Chondrocyte (in vitro differentiated cells): ENCODE measurements around the gene GNAT1. TPM values are rescaled to one million over a fixed set of nuclear protein-coding genes. Genes with fewer than 3 reads are reported as not detected.
A peak's percentile ranks its signal among the peaks of the same experiment; 100 is the strongest.

Experiments
- DNase-seq: peaks from one replicate; pipeline ENCODE4 v3.0.0; 2021; ENCODE audit warnings: mixed read lengths, low spot score
- H3K27ac Mint-ChIP-seq: one replicate; pipeline ENCODE4 v1.8.0; 2021; ENCODE audit warnings: mild to moderate bottlenecking, moderate library complexity, mixed read lengths; ENCODE audit not compliant: unreplicated experiment
- H3K27me3 Mint-ChIP-seq: 2 replicates; pipeline ENCODE4 v1.8.0; 2021; ENCODE audit warnings: low read depth, mixed read lengths
- H3K36me3 Mint-ChIP-seq: 2 replicates; pipeline ENCODE4 v1.8.0; 2021; ENCODE audit warnings: low read depth, mixed read lengths
- H3K4me1 Mint-ChIP-seq: 2 replicates; pipeline ENCODE4 v1.8.0; 2021; ENCODE audit warnings: low read depth, mild to moderate bottlenecking, mixed read lengths
- H3K4me3 Mint-ChIP-seq: one replicate; pipeline ENCODE4 v1.8.0; 2021; ENCODE audit warnings: mild to moderate bottlenecking, moderate library complexity, mixed read lengths; ENCODE audit not compliant: unreplicated experiment
- H3K9me3 Mint-ChIP-seq: 2 replicates; pipeline ENCODE4 v1.8.0; 2021; ENCODE audit warnings: low read depth, mixed read lengths
- CTCF ChIP-seq: fragments of 200-600 bp; sonication (generic); IDR thresholded peaks from 2 replicates; pipeline ENCODE4 v1.5.0; 2021; ENCODE audit warnings: antibody characterized with exemption, mild to moderate bottlenecking, moderate library complexity
- total RNA-seq: library from RNA; stranded (reverse); gene quantifications from 3 replicates; pipeline ENCODE4 v1.2.1, GENCODE V29; 2021

Gene GNAT1
- total RNA-seq, 1 donor from 2014 or later = not detected

DNA sequence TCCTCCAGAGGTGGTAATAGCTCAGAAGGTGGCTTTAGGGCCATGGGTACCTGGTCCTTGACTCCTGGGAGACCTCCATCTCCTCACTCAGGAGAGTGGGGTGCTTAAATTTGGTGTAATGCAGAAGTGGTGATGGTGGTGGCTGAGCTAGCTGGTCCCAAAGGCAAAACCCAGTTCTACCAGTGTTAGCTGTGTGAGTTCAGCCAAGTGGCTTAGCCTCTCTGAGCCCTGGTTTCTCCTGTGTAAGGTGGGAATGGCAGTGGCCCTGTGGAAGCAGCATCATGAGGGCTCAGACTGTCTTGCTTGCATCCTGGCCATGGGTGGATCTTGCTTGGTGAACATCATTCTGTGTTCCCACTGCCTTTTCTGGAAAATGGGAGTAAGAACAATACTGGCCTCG lies 26.9 kb upstream of the GNAT1 start:
- H3K4me1 Mint-ChIP-seq = peaks cover 71% of the 10 kb centered on the region
- H3K27me3 Mint-ChIP-seq = no peaks in the 10 kb centered on the region
- no peaks in the 10 kb centered on the region for H3K36me3 Mint-ChIP-seq
- no peak for TF ChIP-seq CTCF
- no peaks in the 10 kb centered on the region for H3K9me3 Mint-ChIP-seq
- H3K27ac Mint-ChIP-seq = peak overlapping the region; percentile 93
- peak overlapping the region; percentile 51 for H3K4me3 Mint-ChIP-seq
- no peak for DNase-seq

DNA sequence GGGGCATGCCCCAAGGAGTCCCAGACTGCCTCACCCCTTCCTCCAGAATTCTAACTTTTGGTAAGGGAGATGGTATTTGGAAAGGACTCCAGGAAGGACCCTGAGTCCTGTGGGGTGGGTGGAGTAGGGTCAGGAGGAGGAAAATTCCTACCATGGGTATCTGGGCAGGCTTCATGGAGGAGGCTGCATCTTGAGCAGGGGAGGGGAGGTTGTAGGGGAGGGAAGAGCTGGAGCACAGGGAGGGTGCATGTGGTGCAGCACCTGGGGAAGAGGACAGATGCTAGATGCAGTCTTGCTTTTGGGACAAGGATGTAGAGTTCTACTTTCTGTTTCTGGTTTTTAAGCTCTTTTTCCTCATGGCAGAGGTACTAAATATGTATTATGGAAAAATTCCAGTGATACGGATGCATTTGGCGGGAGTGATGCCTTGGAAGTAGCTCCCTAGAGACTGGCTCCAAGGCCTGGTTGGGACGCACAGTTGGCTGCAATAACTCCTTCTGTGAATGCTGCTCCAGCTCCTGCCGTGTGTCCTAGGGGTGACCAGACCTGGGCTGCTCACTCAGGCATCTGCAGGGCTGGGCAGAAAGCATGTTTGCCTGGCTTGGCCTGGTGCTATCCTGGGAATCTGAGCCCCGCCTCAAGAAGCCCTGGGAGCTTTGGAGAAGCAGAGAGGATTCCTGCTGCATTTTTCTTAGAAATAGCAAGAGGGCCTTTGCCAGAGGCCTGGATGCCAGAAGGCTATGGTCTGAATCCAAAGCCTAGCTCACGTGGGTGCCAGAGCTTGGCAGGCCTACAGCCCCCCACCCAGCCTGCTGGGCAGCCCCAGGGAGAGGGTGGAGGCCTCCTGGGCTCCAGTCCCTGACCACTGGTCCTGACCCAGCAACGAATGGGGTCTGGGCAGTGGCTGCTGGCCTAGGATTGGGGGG lies 26.2 kb upstream of the GNAT1 start:
- no peak for DNase-seq
- peaks cover 66% of the 10 kb centered on the region for H3K4me1 Mint-ChIP-seq
- no peaks in the 10 kb centered on the region for H3K36me3 Mint-ChIP-seq
- peak overlapping the region; percentile 51 for H3K4me3 Mint-ChIP-seq
- TF ChIP-seq CTCF = no peak
- no peaks in the 10 kb centered on the region for H3K27me3 Mint-ChIP-seq
- H3K9me3 Mint-ChIP-seq = no peaks in the 10 kb centered on the region
- H3K27ac Mint-ChIP-seq = peak overlapping the region; percentile 93

DNA sequence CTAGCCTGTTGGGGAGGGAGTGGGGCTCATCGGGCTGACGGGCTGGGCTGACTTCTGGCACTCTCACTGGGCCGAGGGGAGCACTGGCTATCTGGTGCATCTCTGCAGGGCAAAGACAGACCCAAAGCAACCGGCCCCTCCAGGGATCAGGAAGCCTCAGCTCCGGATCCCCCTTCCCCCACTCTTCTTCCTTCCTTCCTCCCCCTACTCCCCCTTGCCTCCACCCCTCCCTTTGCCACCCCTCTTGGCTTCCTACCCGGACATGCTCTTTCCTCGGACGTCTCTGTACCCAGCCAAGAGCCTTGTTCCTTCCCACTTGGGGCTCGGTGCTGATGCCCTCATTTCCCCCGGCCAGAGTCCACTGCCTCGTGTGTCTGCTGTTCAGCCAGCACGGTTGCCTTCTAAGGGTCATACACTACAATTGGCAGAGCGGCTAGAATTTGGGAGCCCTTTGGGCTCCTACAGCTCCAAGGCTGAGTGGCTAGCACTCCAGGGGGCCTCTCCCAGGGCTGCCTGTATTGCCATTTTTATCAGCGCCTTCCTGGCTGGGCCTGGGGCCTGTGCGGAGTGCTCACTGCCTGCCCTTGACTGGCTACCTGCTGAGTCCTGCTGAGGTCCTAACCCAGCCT lies 25.4 kb upstream of the GNAT1 start:
- TF ChIP-seq CTCF = no peak
- Mint-ChIP-seq H3K36me3 (no peaks in the 10 kb centered on the region), H3K4me1 (peaks cover 67% of the 10 kb centered on the region), H3K27ac (peak overlapping the region; percentile 93), H3K4me3 (peak overlapping the region; percentile 23), H3K27me3 (no peaks in the 10 kb centered on the region), H3K9me3 (no peaks in the 10 kb centered on the region)
- DNase-seq = no peak

DNA sequence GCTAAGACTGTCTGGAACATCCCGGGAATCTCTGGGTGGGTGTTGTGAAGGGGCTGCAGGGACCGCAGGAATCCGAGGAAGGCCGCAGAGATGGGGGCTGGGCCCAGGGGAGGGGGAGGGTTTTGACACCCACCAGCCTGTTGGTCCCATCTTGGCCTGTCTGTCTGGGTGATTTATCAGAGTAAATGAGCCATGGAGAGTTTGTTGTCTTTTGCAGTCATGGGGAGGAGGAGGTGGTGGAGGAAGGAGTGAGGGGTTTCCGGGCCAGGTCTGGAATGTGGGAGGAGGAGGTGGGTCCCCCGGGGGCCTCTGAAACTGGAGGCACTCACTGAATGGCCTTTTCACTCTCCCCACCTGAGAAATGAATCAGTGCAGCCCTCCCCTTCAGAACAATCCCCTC lies 24.8 kb upstream of the GNAT1 start:
- peaks cover 66% of the 10 kb centered on the region for H3K4me1 Mint-ChIP-seq
- TF ChIP-seq CTCF = no peak
- peak overlapping the region; percentile 93 for H3K27ac Mint-ChIP-seq
- no peak for DNase-seq
- H3K36me3 Mint-ChIP-seq = no peaks in the 10 kb centered on the region
- H3K4me3 Mint-ChIP-seq = peak overlapping the region; percentile 23
- no peaks in the 10 kb centered on the region for H3K27me3 Mint-ChIP-seq
- no peaks in the 10 kb centered on the region for H3K9me3 Mint-ChIP-seq

DNA sequence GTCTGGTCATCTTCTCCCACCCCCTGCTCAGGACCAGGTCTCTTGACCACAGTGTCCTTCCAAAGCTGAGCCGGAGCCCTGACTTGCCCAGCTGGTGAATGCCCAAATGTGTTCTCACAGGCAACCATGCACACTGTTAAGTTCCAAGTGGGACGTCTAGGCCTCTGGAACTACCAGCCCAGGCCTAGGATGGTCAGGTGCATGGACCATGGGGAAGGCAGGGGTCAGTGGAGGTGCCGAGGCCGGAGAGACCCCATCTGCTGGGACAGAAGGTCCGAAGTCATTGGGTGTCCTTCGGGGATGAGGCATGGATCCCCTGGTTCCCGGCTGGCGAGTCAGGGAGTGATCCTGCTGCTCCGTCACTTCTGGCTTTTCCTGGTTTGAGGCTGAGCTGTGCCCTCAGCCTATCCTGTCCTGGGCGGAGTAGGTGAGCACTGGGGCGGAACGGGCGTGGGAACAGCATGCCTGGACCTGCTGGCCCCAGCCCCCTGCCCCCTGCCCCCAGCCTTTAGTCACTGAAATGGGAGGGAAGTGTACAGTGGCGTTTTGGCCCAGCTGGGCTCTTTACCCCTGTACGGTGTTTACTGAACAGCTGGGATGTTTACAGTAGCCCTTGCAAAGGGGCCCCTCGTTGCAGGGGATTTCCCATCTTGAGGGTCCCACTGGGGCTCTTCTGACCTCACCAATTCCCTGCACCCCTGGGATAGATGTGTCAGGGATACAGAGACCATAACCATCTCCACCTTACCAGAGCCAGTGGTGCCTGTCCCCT lies 24.2 kb upstream of the GNAT1 start:
- Mint-ChIP-seq H3K4me3 (peak overlapping the region; percentile 23), H3K9me3 (no peaks in the 10 kb centered on the region), H3K27ac (peak overlapping the region; percentile 93), H3K4me1 (peaks cover 61% of the 10 kb centered on the region), H3K36me3 (no peaks in the 10 kb centered on the region), H3K27me3 (no peaks in the 10 kb centered on the region)
- no peak for TF ChIP-seq CTCF
- no peak for DNase-seq
